PFSK-1 (cell line): ENCODE results near the gene KIF26B.

Experiments
- POLR2AphosphoS5 ChIP-seq: IDR thresholded peaks from 2 replicates; pipeline ENCODE4 v1.6.1; 2012; ENCODE audit warnings: low read depth, mild to moderate bottlenecking, control low read depth, low read length, moderate library complexity
- REST ChIP-seq, 2 experiments: IDR thresholded peaks; 2 replicates each; pipeline versions ENCODE4 v1.6.1 to v1.8.0; 2011 to 2012; ENCODE audit warnings: low read depth in 2 of 2, low read length in 2 of 2, control low read depth in 1 of 2, inconsistent platforms in 1 of 2, mild to moderate bottlenecking in 1 of 2, moderate library complexity in 1 of 2; ENCODE audit not compliant: insufficient read depth in 1 of 2
- SIN3A ChIP-seq: IDR thresholded peaks from 2 replicates; pipeline ENCODE4 v1.6.1; 2012; ENCODE audit warnings: mild to moderate bottlenecking, low read length, moderate library complexity, borderline replicate concordance; ENCODE audit not compliant: insufficient read depth
- TAF1 ChIP-seq: IDR thresholded peaks from 2 replicates; pipeline ENCODE4 v1.6.1; 2012; ENCODE audit warnings: low read length, control low read depth, borderline replicate concordance; ENCODE audit not compliant: insufficient read depth

- TF ChIP-seq SIN3A = no peak
- TF ChIP-seq REST (IDR thresholded peaks at IDR 0.05; ENCODE audit: insufficient read depth in 1 of 2, low read depth in 2 of 2, low read length in 2 of 2) = no peak
- no peak for TF ChIP-seq POLR2AphosphoS5
- no peak for TF ChIP-seq TAF1
Observed at GRCh38 chr1:245748646-245749045, 593.9 kb downstream of the KIF26B start.
